Measurements from ENCODE around the gene SESN3.

DNA sequence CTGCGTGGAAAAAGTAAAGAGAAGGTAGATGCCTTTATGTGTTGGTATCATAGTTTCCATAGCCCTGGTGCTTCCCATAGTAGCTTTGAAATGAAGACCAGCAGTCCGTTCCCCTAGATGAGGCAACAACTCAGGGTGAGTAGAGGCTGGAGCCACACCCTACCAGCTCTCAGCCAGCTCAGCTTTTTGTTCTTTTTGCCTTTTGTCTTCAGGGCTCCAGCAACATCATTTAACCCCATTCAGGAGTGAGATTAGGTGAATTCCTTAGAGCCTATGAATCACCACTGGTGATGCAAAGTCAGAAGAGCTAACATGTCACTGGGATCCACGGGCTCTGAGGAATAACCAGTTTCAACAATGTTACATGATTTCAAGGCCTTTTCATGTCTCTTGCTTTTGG lies 14.0 kb upstream of the SESN3 start:
- TF ChIP-seq POLR2A (IDR thresholded peaks at IDR 0.05) = no peak
- TF ChIP-seq, protein P1, sequence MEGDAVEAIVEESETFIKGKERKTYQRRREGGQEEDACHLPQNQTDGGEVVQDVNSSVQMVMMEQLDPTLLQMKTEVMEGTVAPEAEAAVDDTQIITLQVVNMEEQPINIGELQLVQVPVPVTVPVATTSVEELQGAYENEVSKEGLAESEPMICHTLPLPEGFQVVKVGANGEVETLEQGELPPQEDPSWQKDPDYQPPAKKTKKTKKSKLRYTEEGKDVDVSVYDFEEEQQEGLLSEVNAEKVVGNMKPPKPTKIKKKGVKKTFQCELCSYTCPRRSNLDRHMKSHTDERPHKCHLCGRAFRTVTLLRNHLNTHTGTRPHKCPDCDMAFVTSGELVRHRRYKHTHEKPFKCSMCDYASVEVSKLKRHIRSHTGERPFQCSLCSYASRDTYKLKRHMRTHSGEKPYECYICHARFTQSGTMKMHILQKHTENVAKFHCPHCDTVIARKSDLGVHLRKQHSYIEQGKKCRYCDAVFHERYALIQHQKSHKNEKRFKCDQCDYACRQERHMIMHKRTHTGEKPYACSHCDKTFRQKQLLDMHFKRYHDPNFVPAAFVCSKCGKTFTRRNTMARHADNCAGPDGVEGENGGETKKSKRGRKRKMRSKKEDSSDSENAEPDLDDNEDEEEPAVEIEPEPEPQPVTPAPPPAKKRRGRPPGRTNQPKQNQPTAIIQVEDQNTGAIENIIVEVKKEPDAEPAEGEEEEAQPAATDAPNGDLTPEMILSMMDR (IDR thresholded peaks at IDR 0.05) = no peak
